OCI-LY1 (cell line): Measurements from ENCODE around the gene MAP3K20.

Experiments
- CTCF ChIP-seq: fragments of 200-600 bp; sonication (generic), shearing (Covaris generic); IDR thresholded peaks from 2 replicates; pipeline ENCODE4 v1.5.1; 2017; ENCODE audit warnings: mild to moderate bottlenecking, antibody characterized with exemption, low read length, moderate library complexity, mixed read lengths
- EZH2 ChIP-seq: fragments of 200-600 bp; sonication (generic), shearing (Covaris generic); IDR thresholded peaks from 2 replicates; pipeline ENCODE4 v1.8.0; 2017; ENCODE audit warnings: borderline replicate concordance, mixed run types, mild to moderate bottlenecking, antibody characterized with exemption, low read length, moderate library complexity, mixed read lengths

- TF ChIP-seq CTCF (no peak), EZH2 (no peak)
These were observed 171.5 kb downstream of the MAP3K20 start for GRCh38 chr2:173247156-173247555.
